MM.1S (cell line): ENCODE measurements around the gene TMED8.

Experiments used
- DNase-seq: peaks from one replicate; pipeline ENCODE4 v3.0.0-alpha.2; 2015
- H2AFZ ChIP-seq: fragments of 300-600 bp; sonication (generic); 2 replicates; pipeline ENCODE4 v1.6.0; 2016; ENCODE audit warnings: antibody characterized with exemption, low read length
- H3F3A ChIP-seq: fragments of 300-600 bp; sonication (generic); 2 replicates; pipeline ENCODE4 v1.6.1; 2016; ENCODE audit warnings: mild to moderate bottlenecking, antibody characterized with exemption, low read length, moderate library complexity, mixed read lengths; ENCODE audit not compliant: insufficient read depth
- H3K27ac ChIP-seq: fragments of 300-600 bp; sonication (generic); 2 replicates; pipeline ENCODE4 v1.5.1; 2016; ENCODE audit warnings: mild to moderate bottlenecking, low read length
- H3K27me3 ChIP-seq: fragments of 300-600 bp; sonication (generic); replicated peaks from 2 replicates; pipeline ENCODE4 v1.6.0; 2016; ENCODE audit warnings: low read length; ENCODE audit not compliant: insufficient read depth
- H3K36me3 ChIP-seq: fragments of 300-600 bp; sonication (generic); replicated peaks from 2 replicates; pipeline ENCODE4 v1.6.1; 2016; ENCODE audit warnings: mild to moderate bottlenecking, low read length, mixed read lengths; ENCODE audit not compliant: insufficient read depth
- H3K4me1 ChIP-seq: fragments of 300-600 bp; sonication (generic); 2 replicates; pipeline ENCODE4 v1.6.1; 2016; ENCODE audit warnings: low read length, mixed read lengths
- H3K4me2 ChIP-seq: fragments of 300-600 bp; sonication (generic); 2 replicates; pipeline ENCODE4 v1.6.0; 2016; ENCODE audit warnings: low read depth, low read length
- H3K4me3 ChIP-seq: fragments of 300-600 bp; sonication (generic); 2 replicates; pipeline ENCODE4 v1.5.1; 2016; ENCODE audit warnings: low read length, mixed read lengths
- H3K79me2 ChIP-seq: fragments of 300-600 bp; sonication (generic); 2 replicates; pipeline ENCODE4 v1.6.1; 2016; ENCODE audit warnings: mixed run types, low read length, mixed read lengths
- H3K9ac ChIP-seq: fragments of 300-600 bp; sonication (generic); 2 replicates; pipeline ENCODE4 v1.6.1; 2016; ENCODE audit warnings: low read length, mixed read lengths
- H3K9me2 ChIP-seq: fragments of 300-600 bp; sonication (generic); replicated peaks from 2 replicates; pipeline ENCODE4 v1.6.1; 2016; ENCODE audit warnings: mild to moderate bottlenecking, low read length, mixed read lengths; ENCODE audit not compliant: insufficient read depth
- H3K9me3 ChIP-seq: fragments of 300-600 bp; sonication (generic); replicated peaks from 2 replicates; pipeline ENCODE4 v1.6.1; 2016; ENCODE audit warnings: mild to moderate bottlenecking, low read length, mixed read lengths; ENCODE audit not compliant: insufficient read depth
- H4K20me1 ChIP-seq: fragments of 300-600 bp; sonication (generic); 2 replicates; pipeline ENCODE4 v1.6.1; 2016; ENCODE audit warnings: mild to moderate bottlenecking, low read length, moderate library complexity, mixed read lengths; ENCODE audit not compliant: insufficient read depth
- EZH2 ChIP-seq: fragments of 300-600 bp; sonication (generic); optimal IDR thresholded peaks from 2 replicates; pipeline ENCODE3; 2017; ENCODE audit warnings: low read depth, mild to moderate bottlenecking, antibody characterized with exemption, low read length, mixed read lengths
- EZH2phosphoT487 ChIP-seq: fragments of 300-600 bp; sonication (generic); IDR thresholded peaks from 2 replicates; pipeline ENCODE4 v1.6.1; 2018; ENCODE audit warnings: antibody characterized with exemption, low read length
- TF ChIP-seq, protein P1 (sequence below): fragments of 300-600 bp; sonication (generic); IDR thresholded peaks from 2 replicates; pipeline ENCODE4 v1.5.1; 2016; ENCODE audit warnings: antibody characterized with exemption, low read length, mixed read lengths

Gene TMED8

DNA sequence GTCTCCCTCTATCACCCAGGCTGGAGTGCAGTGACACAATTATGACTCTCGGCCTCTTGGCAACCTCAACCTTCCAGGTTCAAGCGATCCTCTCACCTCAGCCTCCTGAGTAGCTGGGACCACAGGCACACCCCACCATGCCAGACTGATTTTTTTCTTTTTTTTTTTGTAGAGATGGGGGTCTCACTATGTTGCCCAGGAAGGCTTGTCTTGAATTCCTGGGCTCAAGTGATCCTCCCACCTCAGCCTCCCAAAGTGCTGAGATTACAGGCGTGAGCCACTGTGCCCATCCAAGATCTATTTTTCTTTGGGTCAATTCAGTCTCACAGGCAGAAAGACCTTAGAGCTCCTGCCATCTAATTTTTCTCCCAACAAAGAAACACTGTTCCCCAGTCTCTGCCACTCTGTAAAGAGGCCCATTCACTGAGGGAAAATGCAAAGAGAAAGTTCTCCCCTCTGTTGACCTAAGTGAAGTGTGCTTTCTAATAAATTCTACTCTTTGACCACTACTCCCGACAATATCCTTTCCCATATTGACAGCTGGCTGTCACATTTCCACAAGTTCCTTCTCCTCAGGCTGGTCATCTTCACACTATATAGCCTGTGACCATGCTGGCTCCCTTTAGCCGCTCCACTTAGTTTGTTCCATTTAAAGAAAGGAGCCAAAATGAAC is 23.3 kb downstream of the TMED8 start:
- DNase-seq, result no peak
- H3K27ac ChIP-seq, result no peak overlapping the region
- H3K4me1 ChIP-seq, result no peaks in the 10 kb centered on the region
- no peaks in the 10 kb centered on the region for H3K36me3 ChIP-seq
- no peaks in the 10 kb centered on the region for H3K79me2 ChIP-seq
- H3K9ac ChIP-seq, result no peak overlapping the region
- no peaks in the 10 kb centered on the region for H3K9me2 ChIP-seq
- H3K4me2 ChIP-seq, result no peak overlapping the region
- H2AFZ ChIP-seq, result no peak overlapping the region
- TF ChIP-seq, protein P1, sequence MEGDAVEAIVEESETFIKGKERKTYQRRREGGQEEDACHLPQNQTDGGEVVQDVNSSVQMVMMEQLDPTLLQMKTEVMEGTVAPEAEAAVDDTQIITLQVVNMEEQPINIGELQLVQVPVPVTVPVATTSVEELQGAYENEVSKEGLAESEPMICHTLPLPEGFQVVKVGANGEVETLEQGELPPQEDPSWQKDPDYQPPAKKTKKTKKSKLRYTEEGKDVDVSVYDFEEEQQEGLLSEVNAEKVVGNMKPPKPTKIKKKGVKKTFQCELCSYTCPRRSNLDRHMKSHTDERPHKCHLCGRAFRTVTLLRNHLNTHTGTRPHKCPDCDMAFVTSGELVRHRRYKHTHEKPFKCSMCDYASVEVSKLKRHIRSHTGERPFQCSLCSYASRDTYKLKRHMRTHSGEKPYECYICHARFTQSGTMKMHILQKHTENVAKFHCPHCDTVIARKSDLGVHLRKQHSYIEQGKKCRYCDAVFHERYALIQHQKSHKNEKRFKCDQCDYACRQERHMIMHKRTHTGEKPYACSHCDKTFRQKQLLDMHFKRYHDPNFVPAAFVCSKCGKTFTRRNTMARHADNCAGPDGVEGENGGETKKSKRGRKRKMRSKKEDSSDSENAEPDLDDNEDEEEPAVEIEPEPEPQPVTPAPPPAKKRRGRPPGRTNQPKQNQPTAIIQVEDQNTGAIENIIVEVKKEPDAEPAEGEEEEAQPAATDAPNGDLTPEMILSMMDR, result no peak
- no peak for TF ChIP-seq EZH2
- no peak for TF ChIP-seq EZH2phosphoT487
- H3K9me3 ChIP-seq, result no peaks in the 10 kb centered on the region
- H3K4me3 ChIP-seq, result no peak overlapping the region
- no peaks in the 10 kb centered on the region for H3F3A ChIP-seq
- no peaks in the 10 kb centered on the region for H4K20me1 ChIP-seq
- no peaks in the 10 kb centered on the region for H3K27me3 ChIP-seq

DNA sequence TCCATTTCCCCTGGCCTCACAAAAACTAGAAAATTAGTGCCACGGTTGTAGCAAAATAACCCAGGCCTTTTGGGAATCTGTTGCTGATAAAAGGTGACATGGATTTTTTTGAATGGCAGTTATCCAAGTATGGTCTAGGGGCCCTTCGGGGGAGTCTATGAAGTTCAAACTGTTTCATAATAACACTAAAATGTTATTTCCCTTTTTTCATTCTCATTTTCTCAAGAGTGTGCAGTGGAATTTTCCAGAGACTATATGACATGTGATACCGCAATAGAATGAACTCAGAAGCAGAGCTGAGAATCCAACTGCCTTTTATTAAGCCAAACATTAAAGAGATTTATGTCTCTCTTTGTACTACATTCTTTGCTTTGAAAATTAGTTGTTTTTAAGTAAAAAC is 29.1 kb downstream of the TMED8 start:
- no peaks in the 10 kb centered on the region for H3K36me3 ChIP-seq
- no peak overlapping the region for H2AFZ ChIP-seq
- H3K4me1 ChIP-seq, result no peaks in the 10 kb centered on the region
- H3K27me3 ChIP-seq, result no peaks in the 10 kb centered on the region
- H4K20me1 ChIP-seq, result no peaks in the 10 kb centered on the region
- H3K4me3 ChIP-seq, result no peak overlapping the region
- TF ChIP-seq, protein P1, result no peak
- TF ChIP-seq EZH2 (no peak), EZH2phosphoT487 (no peak)
- H3F3A ChIP-seq, result no peaks in the 10 kb centered on the region
- no peaks in the 10 kb centered on the region for H3K9me2 ChIP-seq
- no peak overlapping the region for H3K27ac ChIP-seq
- H3K4me2 ChIP-seq, result no peak overlapping the region
- H3K9ac ChIP-seq, result no peak overlapping the region
- H3K79me2 ChIP-seq, result no peaks in the 10 kb centered on the region
- no peak for DNase-seq
- no peaks in the 10 kb centered on the region for H3K9me3 ChIP-seq

DNA sequence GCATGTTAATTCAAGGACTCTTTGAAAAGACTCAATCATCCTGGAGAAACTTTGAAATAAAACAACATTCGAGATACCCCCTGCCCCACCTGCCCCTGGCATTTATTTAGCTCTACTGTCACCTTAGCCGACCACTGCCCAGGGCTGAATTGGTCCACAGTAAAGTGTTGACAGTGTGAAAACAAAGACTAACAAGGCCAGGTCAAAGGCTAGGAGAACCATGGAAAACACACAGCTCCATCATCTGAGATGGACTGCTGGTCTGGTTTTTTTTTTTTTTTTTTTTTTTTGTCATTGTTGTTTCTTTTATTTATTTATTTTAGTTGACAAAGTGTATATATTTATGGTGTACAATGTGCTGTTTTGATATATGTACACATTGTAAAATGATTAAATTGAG is 30.4 kb downstream of the TMED8 start:
- no peak for DNase-seq
- Histone ChIP-seq H3K4me3 (no peak overlapping the region), H3K9me3 (no peaks in the 10 kb centered on the region), H3F3A (no peaks in the 10 kb centered on the region), H3K79me2 (no peaks in the 10 kb centered on the region), H4K20me1 (no peaks in the 10 kb centered on the region), H3K9ac (no peak overlapping the region), H3K27me3 (no peaks in the 10 kb centered on the region), H3K9me2 (no peaks in the 10 kb centered on the region), H2AFZ (no peak overlapping the region), H3K4me1 (no peaks in the 10 kb centered on the region), H3K36me3 (no peaks in the 10 kb centered on the region), H3K4me2 (no peak overlapping the region), H3K27ac (no peak overlapping the region)
- TF ChIP-seq EZH2phosphoT487 (no peak), EZH2 (no peak)
- TF ChIP-seq, protein P1, result no peak
